Caco-2 (cell line): ENCODE measurements around the gene TEDC2. TPM values are rescaled to one million over a fixed set of nuclear protein-coding genes. Genes with fewer than 3 reads are reported as not detected.

ENCODE experiments used
- BruUV-seq: library from RNA; stranded (reverse); fragments of 400-500 nt; replicated peaks from 2 replicates; lab custom pipeline; 2021; lab: Mats Ljungman, UMichigan
- CTCF ChIA-PET: fragments of 300-600 bp; sonication (Branson Sonifier 250); formaldehyde crosslinking; loops from one replicate; lab custom pipeline; 2022; ENCODE audit warnings: antibody characterized with exemption; lab: Charles Lee
- POLR2A ChIA-PET: fragments of 300-600 bp; sonication (Branson Sonifier 250); formaldehyde crosslinking; loops from one replicate; lab custom pipeline; 2022; ENCODE audit warnings: antibody characterized with exemption; lab: Charles Lee
- DNase-seq, 2 experiments: peaks; one replicate each; pipeline versions ENCODE4 v3.0.0 to v3.0.0-alpha.2; 2020 to 2022
- H3K27me3 ChIP-seq: replicated peaks from 2 replicates; pipeline ENCODE4 v1.6.0; 2011; ENCODE audit warnings: low read length; ENCODE audit not compliant: control insufficient read depth, insufficient read depth
- H3K36me3 ChIP-seq: 2 replicates; pipeline ENCODE4 v1.5.1; 2011; ENCODE audit warnings: low read length; ENCODE audit not compliant: control insufficient read depth, insufficient read depth
- H3K4me1 ChIP-seq: fragments of 250-450 bp; sonication (Bioruptor Pico); 2 replicates; pipeline ENCODE4 v1.5.1; 2020; ENCODE audit warnings: mild to moderate bottlenecking
- H3K4me3 ChIP-seq: 2 replicates; pipeline ENCODE4 v1.5.1; 2011; ENCODE audit warnings: low read depth, mild to moderate bottlenecking, control low read depth, low read length
- H3K9me3 ChIP-seq: fragments of 250-450 bp; sonication (Bioruptor Pico); 2 replicates; pipeline ENCODE4 v1.5.1; 2020; ENCODE audit warnings: mild to moderate bottlenecking, moderate library complexity
- H3K27ac Mint-ChIP-seq: one replicate; pipeline ENCODE4 v1.8.0; 2022; ENCODE audit warnings: mixed read lengths; ENCODE audit not compliant: unreplicated experiment
- H3K27me3 Mint-ChIP-seq: one replicate; pipeline ENCODE4 v1.8.0; 2022; ENCODE audit warnings: mixed read lengths; ENCODE audit not compliant: insufficient read depth, unreplicated experiment
- H3K36me3 Mint-ChIP-seq: one replicate; pipeline ENCODE4 v1.8.0; 2022; ENCODE audit warnings: mild to moderate bottlenecking, mixed read lengths; ENCODE audit not compliant: insufficient read depth, unreplicated experiment
- H3K4me1 Mint-ChIP-seq: one replicate; pipeline ENCODE4 v1.8.0; 2022; ENCODE audit warnings: low read depth, mixed read lengths; ENCODE audit not compliant: unreplicated experiment
- H3K4me3 Mint-ChIP-seq: one replicate; pipeline ENCODE4 v1.8.0; 2022; ENCODE audit warnings: mild to moderate bottlenecking, moderate library complexity, mixed read lengths; ENCODE audit not compliant: unreplicated experiment
- H3K9me3 Mint-ChIP-seq: one replicate; pipeline ENCODE4 v1.8.0; 2022; ENCODE audit warnings: mixed read lengths; ENCODE audit not compliant: unreplicated experiment
- intact Hi-C: fragments of 100-400 bp; cut with micrococcal nuclease; formaldehyde crosslinking; loops from one replicate; pipeline ENCODE4 v1.10.0; 2022; ENCODE audit not compliant: unreplicated experiment
- total RNA-seq: library from RNA; stranded (reverse); gene quantifications from 2 replicates; pipeline ENCODE4 v1.2.3, GENCODE V29; 2022
- TF ChIP-seq, protein P1 (sequence below), 2 experiments: fragments of 200-600 bp in 1 of 2; IDR thresholded peaks; 1 replicate in 1 of 2; 2 replicates in 1 of 2; pipeline versions ENCODE4 v1.5.1 to v1.8.0; 2011 to 2022; ENCODE audit warnings: antibody characterized with exemption in 1 of 2, control low read depth in 1 of 2, inconsistent platforms in 1 of 2, low read depth in 1 of 2, low read length in 1 of 2, mild to moderate bottlenecking in 1 of 2, moderate library complexity in 1 of 2; ENCODE audit not compliant: insufficient read depth in 1 of 2, severe bottlenecking in 1 of 2, unreplicated experiment in 1 of 2

Gene TEDC2
- total RNA-seq, 1 experiment from 2014 or later, result 29.0 TPM

DNA sequence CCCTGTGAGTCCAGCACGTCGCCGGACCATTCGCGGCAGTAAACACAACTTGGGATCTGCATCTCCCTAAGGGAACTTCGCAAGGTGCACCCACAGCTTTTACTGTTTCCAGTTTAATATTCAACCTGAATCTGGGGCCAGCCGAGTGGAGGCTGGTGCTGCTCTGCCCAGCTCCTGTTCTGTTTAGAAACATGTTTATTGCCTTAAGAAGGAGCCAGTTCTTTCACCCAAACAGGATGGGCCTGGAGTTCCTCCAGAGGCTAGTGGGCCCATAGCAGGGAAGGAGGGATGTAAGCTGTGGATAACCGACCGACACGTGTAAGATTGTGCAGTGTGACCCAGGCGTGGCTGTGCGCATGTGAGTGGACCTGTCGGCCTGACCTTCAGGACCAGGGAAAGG lies 32.4 kb downstream of the TEDC2 start:
- H3K27me3 Mint-ChIP-seq, result no peaks in the 10 kb centered on the region
- intact Hi-C loops, result no loop called here
- H3K36me3 Mint-ChIP-seq, result peaks cover 5% of the 10 kb centered on the region
- no peaks in the 10 kb centered on the region for H3K36me3 ChIP-seq
- H3K9me3 ChIP-seq, result no peaks in the 10 kb centered on the region
- ChIA-PET CTCF (no interaction called here), POLR2A (no interaction called here)
- no peaks in the 10 kb centered on the region for H3K27me3 ChIP-seq
- no peak for DNase-seq
- H3K4me1 ChIP-seq, result no peaks in the 10 kb centered on the region
- no TSS peak for BruUV-seq
- no peak overlapping the region for H3K4me3 ChIP-seq
- H3K4me3 Mint-ChIP-seq, result no peak overlapping the region
- H3K9me3 Mint-ChIP-seq, result no peaks in the 10 kb centered on the region
- H3K4me1 Mint-ChIP-seq, result peaks cover under 1% of the 10 kb centered on the region
- TF ChIP-seq, protein P1, sequence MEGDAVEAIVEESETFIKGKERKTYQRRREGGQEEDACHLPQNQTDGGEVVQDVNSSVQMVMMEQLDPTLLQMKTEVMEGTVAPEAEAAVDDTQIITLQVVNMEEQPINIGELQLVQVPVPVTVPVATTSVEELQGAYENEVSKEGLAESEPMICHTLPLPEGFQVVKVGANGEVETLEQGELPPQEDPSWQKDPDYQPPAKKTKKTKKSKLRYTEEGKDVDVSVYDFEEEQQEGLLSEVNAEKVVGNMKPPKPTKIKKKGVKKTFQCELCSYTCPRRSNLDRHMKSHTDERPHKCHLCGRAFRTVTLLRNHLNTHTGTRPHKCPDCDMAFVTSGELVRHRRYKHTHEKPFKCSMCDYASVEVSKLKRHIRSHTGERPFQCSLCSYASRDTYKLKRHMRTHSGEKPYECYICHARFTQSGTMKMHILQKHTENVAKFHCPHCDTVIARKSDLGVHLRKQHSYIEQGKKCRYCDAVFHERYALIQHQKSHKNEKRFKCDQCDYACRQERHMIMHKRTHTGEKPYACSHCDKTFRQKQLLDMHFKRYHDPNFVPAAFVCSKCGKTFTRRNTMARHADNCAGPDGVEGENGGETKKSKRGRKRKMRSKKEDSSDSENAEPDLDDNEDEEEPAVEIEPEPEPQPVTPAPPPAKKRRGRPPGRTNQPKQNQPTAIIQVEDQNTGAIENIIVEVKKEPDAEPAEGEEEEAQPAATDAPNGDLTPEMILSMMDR (IDR thresholded peaks at IDR 0.05; ENCODE audit: insufficient read depth in 1 of 2, low read depth in 1 of 2, low read length in 1 of 2, severe bottlenecking in 1 of 2, unreplicated experiment in 1 of 2), result no peak
- no peak overlapping the region for H3K27ac Mint-ChIP-seq

DNA sequence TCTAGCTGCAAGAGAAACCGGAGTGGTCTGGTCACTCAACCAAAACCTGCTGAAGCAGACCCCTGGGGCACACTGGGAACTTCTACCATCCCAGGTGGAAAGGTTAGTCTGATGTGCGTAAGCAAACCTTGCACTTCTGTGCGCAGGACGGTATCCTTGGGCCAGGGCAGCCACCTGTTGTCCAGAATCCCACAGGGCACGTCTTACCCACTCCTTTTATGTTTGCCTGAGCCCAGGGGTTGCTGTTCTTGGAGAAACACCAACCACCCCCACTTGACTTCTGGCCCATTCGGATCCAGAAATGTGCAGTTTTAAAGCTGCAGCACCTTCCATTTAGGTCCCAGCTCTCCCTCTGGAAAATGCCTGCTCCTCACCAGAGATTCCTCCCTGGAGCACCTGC lies 33.7 kb downstream of the TEDC2 start:
- TF ChIP-seq, protein P1 (IDR thresholded peaks at IDR 0.05; ENCODE audit: insufficient read depth in 1 of 2, low read depth in 1 of 2, low read length in 1 of 2, severe bottlenecking in 1 of 2, unreplicated experiment in 1 of 2), result no peak
- H3K36me3 Mint-ChIP-seq, result peaks cover 5% of the 10 kb centered on the region
- no TSS peak for BruUV-seq

DNA sequence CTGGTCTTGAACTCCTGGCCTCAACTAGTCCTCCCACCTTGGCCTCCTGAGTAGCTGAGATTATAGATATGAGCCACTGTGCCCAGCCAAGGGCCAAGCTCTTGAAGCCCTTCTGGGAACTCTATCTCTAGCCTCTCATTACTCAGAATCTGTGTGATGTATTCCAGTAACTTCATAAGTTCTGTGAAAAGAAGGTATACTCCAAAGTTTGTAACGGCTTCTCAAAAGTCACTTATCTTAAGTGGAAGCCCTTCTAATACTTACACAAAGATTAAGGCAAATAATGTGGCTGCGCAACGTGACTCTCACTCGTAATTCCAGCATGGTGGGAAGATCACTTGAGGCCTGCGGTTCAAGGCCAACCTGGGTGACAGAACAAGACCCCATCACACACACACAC lies 34.7 kb downstream of the TEDC2 start:
- no peaks in the 10 kb centered on the region for H3K9me3 Mint-ChIP-seq
- H3K27me3 Mint-ChIP-seq, result no peaks in the 10 kb centered on the region
- intact Hi-C loops, result no loop called here

More for the DNA sequence above, 33.7 kb downstream of the TEDC2 start:
- Mint-ChIP-seq H3K9me3 (no peaks in the 10 kb centered on the region), H3K4me1 (peaks cover 6% of the 10 kb centered on the region), H3K4me3 (no peak overlapping the region), H3K27ac (no peak overlapping the region), H3K27me3 (no peaks in the 10 kb centered on the region)
- Histone ChIP-seq H3K9me3 (no peaks in the 10 kb centered on the region), H3K4me3 (no peak overlapping the region), H3K4me1 (no peaks in the 10 kb centered on the region), H3K36me3 (no peaks in the 10 kb centered on the region), H3K27me3 (no peaks in the 10 kb centered on the region)
- DNase-seq, result no peak
- intact Hi-C loops, result no loop called here
- POLR2A ChIA-PET, result no interaction called here
- CTCF ChIA-PET, result no interaction called here

More for the DNA sequence above, 34.7 kb downstream of the TEDC2 start:
- ChIA-PET CTCF (no interaction called here), POLR2A (no interaction called here)
- Histone ChIP-seq H3K9me3 (no peaks in the 10 kb centered on the region), H3K4me1 (no peaks in the 10 kb centered on the region), H3K27me3 (no peaks in the 10 kb centered on the region), H3K36me3 (no peaks in the 10 kb centered on the region), H3K4me3 (no peak overlapping the region)
- H3K36me3 Mint-ChIP-seq, result peaks cover 5% of the 10 kb centered on the region
- H3K4me1 Mint-ChIP-seq, result peaks cover 6% of the 10 kb centered on the region
- no peak overlapping the region for H3K27ac Mint-ChIP-seq
- DNase-seq, result no peak
- TF ChIP-seq, protein P1 (IDR thresholded peaks at IDR 0.05; ENCODE audit: insufficient read depth in 1 of 2, low read depth in 1 of 2, low read length in 1 of 2, severe bottlenecking in 1 of 2, unreplicated experiment in 1 of 2), result no peak
- no peak overlapping the region for H3K4me3 Mint-ChIP-seq
- BruUV-seq, result no TSS peak
